HG03139 (cell line): Measurements from ENCODE around the gene C15orf40.

Experiments
- ATAC-seq: cut with Tn5 transposase; IDR thresholded peaks from one replicate; pipeline ENCODE4 v1.9.1; 2021; ENCODE audit not compliant: unreplicated experiment

The C15orf40 gene

GRCh38 chr15:82995076-82995475 is 16.4 kb downstream of the C15orf40 start:
- ATAC-seq = no peak

GRCh38 chr15:82993144-82993543 is 18.3 kb downstream of the C15orf40 start:
- ATAC-seq = no peak

- ATAC-seq = no peak
Observed at GRCh38 chr15:82992436-82992998, 18.9 kb downstream of the C15orf40 start.

- ATAC-seq = peak; percentile 11
Observed at GRCh38 chr15:82986442-82986780, 25.0 kb downstream of the C15orf40 start.

DNA sequence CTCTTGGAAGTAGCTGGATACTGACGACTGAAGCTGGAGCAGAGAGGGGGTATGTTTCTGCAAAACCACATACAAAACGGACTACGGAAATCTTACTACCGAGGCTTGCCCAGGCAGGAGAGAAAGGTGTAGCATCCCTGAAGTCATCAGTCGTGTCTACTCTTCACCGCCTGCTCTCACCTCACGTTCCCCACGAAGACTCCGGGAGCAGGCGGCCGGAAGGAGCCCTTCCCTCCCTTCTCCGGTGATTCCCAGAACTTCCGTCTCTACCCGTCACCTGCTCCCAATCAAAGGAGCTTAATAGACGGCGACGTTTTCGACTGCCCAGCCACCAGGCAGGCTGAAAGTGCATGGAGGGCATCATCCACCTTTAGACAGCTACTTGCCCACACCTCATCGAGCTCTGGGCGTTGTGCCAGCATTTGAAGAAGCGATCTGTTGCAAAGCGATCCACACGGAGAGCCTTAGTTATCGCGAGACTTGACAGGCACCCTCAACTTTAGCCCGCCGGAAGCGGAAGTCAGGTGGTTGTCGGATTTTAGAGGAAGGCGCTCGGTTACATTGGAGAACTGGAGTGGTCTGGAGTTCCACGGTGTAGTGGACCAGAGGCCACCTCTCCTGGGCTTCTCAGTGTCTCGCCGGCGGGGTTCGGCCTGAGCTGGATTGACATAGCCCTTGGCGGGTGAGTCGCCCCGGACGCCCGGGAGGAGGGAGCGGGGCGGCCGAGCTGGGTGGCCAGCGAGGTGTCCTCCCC is 25.6 kb downstream of the C15orf40 start, which contains the start of gene RAMAC:
Gene RAMAC, plus strand, starts transcription at position 523 of the 754 bp plus-strand sequence. CDS start 2,809 bp downstream, outside the sequence.
- peak; percentile 96 for ATAC-seq

DNA sequence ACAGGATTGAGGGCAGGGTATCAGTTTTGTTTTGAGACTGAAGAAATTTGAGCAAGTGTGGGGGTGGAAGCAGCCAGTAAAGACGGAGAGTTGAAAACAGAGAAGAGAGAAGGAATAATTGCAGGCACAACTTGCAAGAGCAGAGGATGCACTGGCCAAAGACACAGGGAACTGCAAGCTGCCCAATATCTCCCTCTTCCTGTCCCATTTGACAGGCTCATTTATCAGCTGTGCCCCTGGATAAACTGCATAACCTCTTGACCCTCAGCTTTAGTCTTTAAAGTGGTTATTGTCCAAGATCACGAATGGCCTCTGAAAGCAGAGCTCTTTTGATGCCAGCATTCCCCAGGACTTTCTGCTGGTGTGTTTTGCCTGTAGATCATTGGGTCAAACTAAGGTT is 30.5 kb downstream of the C15orf40 start:
- ATAC-seq = no peak

GRCh38 chr15:82979726-82980125 is 31.7 kb downstream of the C15orf40 start:
- no peak for ATAC-seq

DNA sequence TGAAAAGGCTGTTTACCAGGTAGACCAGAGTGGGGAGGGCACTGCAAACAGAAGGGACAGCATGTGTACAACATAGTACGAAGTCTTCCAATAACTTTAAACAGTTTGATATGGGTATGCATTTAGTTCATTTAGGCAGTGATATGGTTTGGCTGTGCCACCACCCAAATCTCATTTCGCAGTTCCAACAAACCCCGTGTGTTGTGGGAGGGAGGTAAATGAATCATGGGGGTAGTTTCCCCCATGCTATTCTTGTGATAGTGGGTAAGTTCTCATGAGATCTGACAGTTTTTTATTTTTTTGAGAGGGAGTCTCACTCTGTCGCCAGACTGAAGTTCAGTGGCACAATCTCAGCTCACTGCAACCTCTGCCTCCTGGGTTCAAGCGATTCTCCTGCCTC is 33.0 kb downstream of the C15orf40 start:
- ATAC-seq = no peak

GRCh38 chr15:82977076-82977475 is 34.4 kb downstream of the C15orf40 start:
- ATAC-seq = no peak

DNA sequence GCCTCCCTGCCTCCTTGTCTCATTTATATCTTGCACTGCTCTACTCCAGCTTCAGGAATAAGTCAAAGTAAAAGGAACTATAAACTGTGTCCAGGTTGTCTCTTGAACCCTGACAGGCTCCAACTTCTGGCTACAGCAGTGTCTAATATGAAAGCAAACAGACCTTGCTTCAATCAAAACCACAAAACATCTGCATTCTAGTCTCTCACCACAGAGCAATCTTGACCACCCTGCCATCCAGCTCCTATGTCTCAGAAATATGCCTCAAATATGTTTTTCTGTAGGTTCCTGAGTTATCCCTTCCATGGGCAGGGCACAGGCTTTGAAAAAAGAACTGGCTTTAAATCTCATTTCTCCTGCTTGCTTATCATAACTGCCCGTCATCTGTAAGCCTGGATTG is 38.4 kb downstream of the C15orf40 start:
- ATAC-seq = no peak

DNA sequence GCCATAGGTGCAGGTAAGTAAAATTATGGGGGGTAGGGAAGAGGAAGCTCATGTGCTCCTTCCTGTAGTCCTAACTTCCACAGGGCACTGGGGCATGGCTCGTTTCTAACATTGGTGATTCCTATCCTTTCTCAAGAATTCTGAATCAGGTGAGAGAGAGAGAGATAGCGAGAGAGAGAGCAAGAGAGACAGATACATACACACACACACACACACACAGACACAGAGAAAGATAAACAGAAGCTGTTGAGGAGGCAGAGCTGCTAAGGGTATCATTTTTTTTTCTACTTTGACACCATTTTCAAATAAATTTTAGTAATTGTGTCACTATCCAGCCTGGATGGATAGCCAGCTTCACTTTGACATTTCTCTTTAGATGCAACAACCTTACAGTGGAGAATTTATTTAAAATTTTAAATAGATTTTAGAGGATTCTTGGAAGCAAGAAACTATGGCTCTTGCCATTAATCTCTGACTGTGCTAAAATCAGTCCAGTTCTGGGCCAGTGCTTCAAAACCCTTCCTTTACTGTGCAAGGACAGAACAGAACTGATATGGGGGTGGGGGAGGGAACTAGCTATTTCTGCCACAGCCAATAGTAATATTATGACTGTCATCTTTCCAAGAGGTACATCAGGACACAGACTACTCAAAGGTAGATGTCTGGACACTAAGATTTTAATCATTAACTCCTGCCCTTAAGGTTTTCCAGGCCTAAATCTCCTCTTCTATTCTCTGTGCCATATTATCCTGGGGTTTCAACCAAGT is 40.0 kb downstream of the C15orf40 start:
- ATAC-seq = no peak

- no peak for ATAC-seq
Observed at GRCh38 chr15:82970696-82971095, 40.7 kb downstream of the C15orf40 start.

DNA sequence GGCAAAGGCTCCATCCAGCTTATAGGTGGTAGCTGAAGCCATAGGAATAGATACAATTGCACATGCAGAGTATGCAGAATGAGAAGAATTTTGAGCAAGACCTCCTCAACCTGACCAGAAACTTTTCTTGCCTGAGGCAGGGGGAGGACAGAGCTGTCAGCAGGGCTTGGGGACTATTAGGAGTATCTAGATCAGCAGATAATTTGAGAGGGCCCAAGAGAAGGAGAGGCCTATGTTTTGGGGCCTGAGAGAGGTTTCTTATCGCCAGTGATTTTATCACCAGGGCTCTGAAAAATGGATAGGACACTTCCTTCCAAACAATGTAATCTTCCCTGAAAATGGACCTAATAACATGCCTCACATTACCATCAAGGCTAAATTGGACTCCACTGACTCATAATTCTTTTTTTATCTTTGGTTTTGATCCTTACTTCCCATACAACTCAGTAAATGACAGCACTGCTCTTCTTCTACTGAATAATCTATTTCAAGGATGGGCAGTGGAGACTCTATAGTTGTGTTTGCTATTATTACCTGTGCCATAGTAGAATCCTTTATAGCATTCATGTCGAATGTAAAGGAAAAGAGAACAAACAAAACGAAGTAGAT is 41.3 kb downstream of the C15orf40 start:
- ATAC-seq = no peak

- no peak for ATAC-seq
Observed at GRCh38 chr15:82969353-82969752, 42.1 kb downstream of the C15orf40 start.

DNA sequence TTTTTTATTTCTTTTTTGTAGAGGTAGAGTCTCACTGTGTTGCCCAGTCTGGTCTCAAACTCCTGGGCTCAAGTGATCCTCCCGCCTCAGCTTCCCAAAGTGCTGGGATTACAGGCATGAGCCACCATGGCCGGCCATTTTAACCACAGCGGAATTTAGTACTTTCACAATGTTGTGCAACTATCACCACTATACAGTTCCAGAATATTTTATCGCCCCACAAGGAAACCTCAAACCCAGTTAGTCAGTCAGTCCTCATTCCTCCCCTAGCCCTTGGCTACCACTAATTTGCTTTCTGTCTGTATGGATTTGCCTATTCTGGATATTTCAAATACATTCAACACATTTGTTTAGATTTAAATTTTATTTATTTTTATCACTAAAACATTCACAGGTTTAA is 43.4 kb downstream of the C15orf40 start:
- ATAC-seq = no peak

DNA sequence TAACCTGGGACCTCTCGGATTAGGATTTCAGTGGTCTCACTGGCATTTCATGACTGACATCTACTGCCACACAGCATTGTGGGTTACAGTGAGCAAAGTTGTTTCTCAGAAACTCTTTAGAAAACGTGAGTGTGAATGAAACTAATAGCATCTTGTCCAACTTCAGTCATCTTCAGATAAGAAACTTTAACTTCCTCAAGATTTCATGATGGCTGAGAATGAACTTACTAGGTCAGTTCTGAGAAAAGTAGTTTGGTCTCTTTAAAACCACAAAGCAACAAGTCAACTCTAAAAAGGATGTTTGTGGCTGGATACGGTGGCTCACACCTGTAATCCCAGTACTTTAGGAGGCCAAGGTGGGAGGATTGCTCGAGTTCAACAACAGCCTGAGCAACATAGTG is 44.8 kb downstream of the C15orf40 start:
- ATAC-seq = peak; percentile 69

DNA sequence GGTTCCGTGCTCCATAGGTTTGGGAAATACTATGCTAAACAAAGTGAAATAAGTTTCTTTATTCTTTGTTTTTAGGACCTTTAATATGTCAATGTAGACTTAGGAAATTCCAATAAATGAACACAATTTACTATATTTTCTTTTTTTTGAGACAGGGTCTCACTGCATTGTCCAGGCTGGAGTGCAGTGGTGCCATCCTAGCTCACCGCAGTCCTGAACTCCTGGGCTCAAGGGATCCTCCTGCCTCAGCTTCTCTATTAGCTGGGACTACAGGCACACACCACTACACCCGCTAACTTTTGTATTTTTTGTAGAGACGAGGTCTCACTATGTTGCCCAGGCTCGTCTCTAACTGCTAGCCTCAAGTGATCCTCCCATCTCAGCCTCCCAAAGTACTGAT is 46.5 kb downstream of the C15orf40 start:
- no peak for ATAC-seq

- no peak for ATAC-seq
Observed at GRCh38 chr15:82963471-82964341, 47.7 kb downstream of the C15orf40 start.

DNA sequence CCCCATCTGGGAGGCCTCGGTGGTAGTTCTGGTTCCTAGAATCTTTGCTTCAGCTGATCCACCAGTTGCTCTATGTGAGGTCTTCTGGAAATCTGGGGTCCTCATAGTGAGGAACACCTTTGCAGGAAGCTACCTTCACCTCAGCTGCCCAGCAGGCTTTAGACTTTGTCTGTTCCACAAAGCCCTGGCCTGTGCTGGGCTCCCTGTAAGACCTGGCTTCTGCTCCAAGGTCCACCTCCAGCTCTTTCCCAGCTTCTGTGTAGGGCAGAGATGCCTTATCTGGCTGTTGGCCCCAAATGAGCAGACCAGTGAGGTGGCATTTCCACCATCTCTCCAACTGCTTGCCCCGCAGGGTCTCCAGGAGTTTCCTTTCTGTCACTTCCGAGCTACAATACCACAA is 50.7 kb downstream of the C15orf40 start:
- no peak for ATAC-seq

- ATAC-seq = no peak
Observed at GRCh38 chr15:82959423-82959822, 52.0 kb downstream of the C15orf40 start.

DNA sequence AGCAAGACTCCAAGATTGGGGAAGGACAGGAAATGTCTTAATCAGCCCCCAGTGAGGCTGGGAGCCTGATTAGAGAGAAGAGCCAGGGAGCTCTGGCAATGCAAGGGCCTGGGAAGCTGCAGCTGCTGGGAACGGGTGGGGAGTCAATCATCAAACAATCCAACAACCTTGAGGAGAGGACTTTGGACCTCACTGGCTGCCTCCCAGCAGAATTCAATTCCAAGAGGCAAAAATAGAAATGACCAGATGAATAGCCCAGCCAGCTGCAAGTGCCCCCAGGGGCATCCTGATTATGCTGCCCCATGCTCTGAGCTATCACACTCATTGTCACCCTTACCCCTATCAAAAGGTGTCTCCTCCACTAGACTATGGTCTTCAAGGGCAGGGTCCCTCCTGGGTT is 52.8 kb downstream of the C15orf40 start:
- no peak for ATAC-seq
